Spleen (tissue), 7 donors: ENCODE measurements around the gene SEC24D.

Experiments
- CTCF ChIP-seq, 11 experiments: fragments of 200-600 bp in 7 of 11; fragments of 450-650 bp in 4 of 11; sonication (generic) in 4 of 11; IDR thresholded peaks in 8 of 11; conservative IDR thresholded peaks in 3 of 11; 1 replicate in 7 of 11; 2 replicates in 4 of 11; pipeline versions ENCODE4 v1.4.0 to v1.8.0; 2016 to 2021; ENCODE audit warnings: antibody characterized with exemption in 11 of 11, inconsistent platforms in 4 of 11, mild to moderate bottlenecking in 1 of 11
- POLR2AphosphoS5 ChIP-seq, 3 donors: sonication (generic); formaldehyde crosslinking; IDR thresholded peaks; one replicate each; pipeline ENCODE4 v1.5.1; 2017; ENCODE audit warnings: antibody characterized with exemption in 3 of 3
- donor health status: DM: no; HTN: no; CAD: no; lungs with moderate emphysema.
- donor health status: DM: no; HTN: no; CAD: no.
- donor health status: DM: no; HTN: no; CAD: no.

GRCh38 chr4:118760092-118760491, 75.8 kb downstream of the SEC24D start:
- TF ChIP-seq POLR2AphosphoS5 (IDR thresholded peaks at IDR 0.05) (no peak), CTCF (IDR thresholded peaks at IDR 0.05 in 8 of 11, conservative IDR thresholded peaks at IDR 0.05 in 3 of 11) (no peak)
